Measurements from ENCODE around the gene CERS6.

Gene CERS6

GRCh38 chr2:168503901-168504300, 47.8 kb downstream of the CERS6 start:
- DNase-seq = no peak

GRCh38 chr2:168504323-168504722, 48.3 kb downstream of the CERS6 start:
- DNase-seq = no peak

GRCh38 chr2:168510125-168510756, 54.2 kb downstream of the CERS6 start:
- no peak for DNase-seq

DNA sequence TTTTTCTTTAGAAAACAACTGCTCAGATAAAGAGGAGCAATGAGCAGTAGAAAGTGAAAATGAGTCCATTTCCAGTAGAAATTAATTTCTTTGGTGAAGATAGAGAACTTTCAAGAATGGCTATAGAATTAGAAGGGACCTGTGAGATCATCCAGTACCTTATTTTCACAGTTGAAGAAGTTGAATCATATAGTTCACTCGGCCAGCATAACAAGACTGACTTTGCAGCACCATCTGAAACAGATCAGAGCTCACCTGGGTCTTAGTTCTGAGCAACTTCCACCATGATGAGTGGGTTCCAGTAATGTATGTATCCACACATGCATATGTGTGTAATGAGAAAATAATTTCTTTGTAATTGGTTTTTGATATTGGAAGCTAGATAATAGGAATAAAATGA, 58.6 kb downstream of the CERS6 start:
- DNase-seq = no peak

DNA sequence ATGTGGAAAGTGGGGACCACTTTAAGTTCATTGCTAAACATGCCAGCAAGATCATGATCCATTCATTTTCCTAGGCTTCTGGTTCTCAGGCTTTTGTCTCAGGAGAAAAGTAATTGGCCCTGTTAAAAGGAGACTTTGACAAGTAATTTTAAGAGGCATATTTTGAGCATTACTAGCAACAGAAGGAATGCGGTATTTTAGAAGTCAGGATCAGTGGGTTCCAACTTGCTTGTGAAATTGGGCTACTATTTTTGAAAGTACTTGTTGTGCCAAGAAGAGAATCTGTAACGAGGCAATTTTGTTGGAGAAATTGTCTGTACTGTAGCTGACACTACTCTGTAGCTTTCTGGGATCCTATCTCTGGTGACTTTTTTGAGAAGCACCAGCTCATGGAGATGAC, 59.4 kb downstream of the CERS6 start:
- DNase-seq = no peak

DNA sequence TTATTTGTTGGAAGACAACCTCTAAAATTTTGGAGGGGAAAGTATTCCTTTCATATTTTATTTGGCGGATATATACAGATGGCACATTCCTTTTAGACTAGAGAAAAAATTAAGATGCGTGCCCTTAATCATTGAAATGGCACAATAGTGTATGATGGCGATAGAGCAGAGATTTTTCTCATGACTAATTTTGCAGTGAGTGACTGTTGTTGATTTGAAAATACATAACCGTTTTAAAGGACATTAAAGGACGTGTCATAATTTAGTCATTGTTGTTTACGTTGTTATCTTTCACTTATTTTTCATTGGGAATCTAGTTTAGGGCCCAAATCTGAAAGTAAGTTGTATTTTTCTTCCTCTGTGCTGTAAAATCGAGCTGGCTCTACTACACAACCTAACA, 61.7 kb downstream of the CERS6 start:
- DNase-seq = no peak

GRCh38 chr2:168518555-168519066, 62.5 kb downstream of the CERS6 start:
- DNase-seq = no peak

DNA sequence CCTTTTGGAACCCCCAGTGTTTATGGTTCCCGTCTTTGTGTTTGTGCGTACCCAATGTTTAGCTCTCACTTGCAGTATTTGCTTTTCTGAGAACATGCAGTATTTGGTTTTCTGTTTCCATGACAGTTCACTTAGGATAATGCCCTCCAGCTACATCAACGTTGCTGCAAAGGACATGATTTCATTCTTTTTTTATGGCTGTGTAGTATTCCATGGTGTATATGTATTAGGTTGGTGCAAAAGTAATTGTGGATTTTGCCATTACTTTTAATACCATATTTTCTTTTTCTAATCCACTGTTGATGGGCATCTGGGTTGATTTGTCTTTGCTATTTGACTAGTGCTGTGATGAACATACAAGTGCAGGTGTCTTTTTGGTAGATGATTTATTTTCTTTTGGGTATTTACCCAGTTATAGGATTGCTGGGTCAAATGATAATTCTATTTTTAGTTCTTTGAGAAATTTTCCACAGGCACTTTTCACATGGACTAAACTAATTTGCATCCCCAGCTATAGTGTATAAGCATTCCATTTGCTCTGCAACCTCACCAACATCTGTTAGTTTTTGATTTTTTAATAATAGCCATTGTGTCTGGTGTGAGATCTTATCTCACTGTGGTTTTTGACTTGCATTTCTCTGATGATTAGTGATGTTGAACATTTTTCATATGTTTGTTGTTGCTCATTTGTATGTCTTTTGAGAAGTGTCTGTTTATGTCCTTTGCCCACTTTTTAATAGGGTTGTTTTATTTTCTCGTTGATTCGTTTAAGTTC, 63.6 kb downstream of the CERS6 start:
- DNase-seq = no peak

DNA sequence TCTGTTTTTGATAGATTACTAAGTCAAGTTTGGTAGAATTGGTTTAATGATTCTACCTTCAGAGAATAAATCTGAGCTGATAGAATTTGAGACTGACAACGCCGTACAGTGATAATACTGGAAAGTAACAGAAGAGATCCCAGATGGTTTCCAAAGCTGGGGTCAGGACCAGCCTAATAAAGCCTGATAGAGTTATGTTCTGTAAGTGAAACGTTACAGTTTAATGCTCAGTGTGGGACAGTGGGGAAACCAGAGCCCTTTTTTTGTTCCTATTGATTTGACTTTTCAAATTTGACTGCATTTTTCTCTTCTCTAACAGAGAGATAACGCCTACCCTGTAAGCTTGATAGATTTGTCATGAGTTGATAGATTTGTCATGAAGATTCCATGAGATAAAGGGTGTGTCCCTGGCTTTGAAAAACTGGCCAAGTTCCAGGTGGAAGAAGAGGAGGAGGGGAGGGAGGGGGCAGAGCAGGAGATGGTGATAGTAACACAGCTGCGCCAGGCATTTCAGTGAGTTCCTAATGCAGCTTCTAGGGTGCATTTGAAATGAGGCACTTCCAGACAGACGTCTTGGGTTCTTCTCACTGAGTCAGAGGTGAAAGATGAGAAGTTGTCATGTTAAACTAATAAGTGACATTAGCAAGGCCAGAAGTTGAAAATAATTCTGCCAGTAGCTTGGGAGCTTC, 65.1 kb downstream of the CERS6 start:
- no peak for DNase-seq

- no peak for DNase-seq
These were observed 66.4 kb downstream of the CERS6 start for GRCh38 chr2:168522446-168522845.

- DNase-seq = no peak
These were observed 67.9 kb downstream of the CERS6 start for GRCh38 chr2:168524005-168524404.

DNA sequence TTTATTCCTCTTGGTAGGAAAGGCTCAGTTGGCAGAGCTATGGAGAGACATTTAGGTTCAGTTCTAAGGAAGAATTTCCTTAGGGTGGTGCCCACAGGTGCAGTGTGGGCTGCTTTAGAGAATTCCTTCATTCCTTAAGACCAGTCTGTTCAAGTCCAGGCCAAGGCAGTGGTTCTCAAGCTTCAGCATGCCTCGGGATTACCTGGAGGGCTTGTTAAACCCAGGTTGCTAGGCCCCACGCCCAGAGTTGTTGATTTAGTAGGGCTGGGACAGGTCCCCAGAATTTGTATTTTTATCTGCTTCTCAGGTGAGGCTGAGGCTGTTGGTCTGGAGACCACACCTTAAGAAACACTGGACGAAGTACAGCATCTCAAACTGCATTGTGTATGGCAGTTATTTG, 68.9 kb downstream of the CERS6 start:
- no peak for DNase-seq

- DNase-seq = no peak
These were observed 69.8 kb downstream of the CERS6 start for GRCh38 chr2:168525716-168526446.

- no peak for DNase-seq
These were observed 70.6 kb downstream of the CERS6 start for GRCh38 chr2:168526641-168527040.

GRCh38 chr2:168528016-168528415, 71.9 kb downstream of the CERS6 start:
- no peak for DNase-seq

DNA sequence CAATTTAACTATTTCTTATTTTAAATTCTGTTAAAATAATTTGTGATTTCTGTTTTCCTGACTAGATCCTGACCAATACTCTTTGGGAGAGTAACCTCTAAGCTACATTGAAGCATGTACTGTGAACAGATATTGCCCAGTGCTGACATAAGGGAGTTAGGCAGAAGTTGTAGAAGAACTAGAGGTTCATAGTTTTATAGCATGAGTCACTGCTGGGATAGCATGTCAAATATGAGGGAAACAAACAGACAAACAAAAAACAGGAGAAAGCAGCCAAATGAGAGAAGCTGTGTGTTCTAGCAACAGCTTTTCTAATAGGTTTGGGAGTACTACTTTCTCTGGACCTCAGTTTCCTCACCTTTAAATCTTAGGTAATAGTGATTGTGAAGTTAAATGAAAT, 72.4 kb downstream of the CERS6 start:
- DNase-seq = no peak

DNA sequence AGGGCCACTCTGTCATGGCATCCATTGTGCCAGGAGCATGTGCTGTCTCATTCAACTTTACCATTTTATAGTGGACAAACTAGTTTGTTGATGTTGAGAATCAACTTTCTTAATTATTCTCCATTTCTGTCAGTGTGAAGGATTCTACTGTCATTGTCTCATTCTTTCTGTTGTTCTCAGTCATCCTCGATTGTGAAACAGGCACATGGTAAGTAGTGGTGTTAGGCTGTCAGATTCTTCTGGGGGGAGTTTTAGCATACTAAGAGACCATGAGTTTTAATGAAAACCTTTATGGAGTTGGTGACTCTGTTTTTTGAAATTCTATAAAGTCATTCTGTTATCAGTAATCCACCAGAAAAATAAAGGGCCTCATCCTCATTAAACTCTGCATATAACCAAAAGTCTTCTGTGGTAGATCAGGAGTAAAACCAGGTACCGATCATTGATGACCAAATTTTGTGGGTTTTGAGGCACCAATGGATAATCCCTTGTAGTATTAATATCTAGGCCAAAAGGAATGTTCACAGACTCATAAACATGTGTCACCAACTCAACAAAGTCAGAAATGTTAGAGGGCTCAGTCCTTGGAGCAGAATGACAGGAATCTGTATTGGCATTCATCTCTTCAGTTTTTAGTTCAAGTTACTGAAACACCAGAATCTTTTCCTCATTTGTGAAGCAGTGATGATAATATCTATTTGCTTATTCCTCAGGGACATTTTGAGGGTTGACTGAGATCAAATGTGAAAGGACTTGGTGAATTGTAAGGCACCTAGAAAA, 73.2 kb downstream of the CERS6 start:
- no peak for DNase-seq

DNA sequence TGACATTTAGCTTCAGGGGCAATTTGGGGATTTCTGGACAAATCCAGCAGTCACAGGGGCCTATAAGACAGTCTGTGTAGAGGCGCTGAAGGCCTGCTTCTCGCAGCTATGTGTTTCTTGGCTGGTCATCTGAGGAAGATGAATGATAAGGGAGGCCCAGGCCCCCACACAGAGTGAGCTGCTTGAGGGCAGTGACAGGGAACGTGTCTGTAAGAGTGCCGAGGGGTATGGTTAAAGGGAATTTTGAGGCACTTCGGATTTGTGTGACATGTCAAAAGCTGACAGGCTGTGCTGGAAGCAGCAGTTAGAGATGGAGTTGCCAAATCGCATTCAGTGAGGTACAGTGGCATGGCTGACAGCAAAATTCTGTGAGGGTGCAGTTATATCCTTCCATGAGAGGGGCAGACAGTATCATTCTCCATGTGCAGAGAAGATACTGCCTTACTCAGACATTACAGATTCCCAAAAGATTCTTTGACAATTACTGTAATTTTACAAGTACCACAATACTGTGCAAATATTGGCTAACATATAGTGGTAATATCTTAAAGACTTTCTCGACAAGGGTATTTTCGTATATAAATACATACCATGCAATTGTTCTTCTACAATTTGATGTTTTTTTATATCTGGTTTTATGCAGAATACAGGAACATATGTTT, 74.0 kb downstream of the CERS6 start:
- DNase-seq = no peak

- no peak for DNase-seq
These were observed 75.0 kb downstream of the CERS6 start for GRCh38 chr2:168530982-168531622.

DNA sequence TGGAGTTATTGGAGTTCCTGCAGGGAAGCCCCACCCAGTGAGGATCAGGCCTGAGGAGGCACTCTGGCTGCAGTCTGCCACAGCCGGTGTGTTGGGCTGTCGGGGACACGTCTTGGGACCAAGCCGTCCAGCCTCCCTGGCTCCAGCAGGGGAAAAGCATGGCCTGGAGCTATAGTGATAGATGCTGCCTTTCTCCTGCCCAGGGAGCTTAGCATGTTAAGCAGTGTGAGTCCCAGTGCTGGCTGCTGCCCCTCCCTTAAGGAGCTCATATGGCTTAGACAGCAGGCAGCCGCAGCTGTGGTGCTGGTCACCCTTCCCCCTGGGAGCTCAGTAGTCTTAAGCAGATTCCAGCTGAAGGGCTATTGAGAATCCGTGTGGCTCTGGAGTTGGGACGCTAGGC, 78.9 kb downstream of the CERS6 start:
- DNase-seq = no peak

DNA sequence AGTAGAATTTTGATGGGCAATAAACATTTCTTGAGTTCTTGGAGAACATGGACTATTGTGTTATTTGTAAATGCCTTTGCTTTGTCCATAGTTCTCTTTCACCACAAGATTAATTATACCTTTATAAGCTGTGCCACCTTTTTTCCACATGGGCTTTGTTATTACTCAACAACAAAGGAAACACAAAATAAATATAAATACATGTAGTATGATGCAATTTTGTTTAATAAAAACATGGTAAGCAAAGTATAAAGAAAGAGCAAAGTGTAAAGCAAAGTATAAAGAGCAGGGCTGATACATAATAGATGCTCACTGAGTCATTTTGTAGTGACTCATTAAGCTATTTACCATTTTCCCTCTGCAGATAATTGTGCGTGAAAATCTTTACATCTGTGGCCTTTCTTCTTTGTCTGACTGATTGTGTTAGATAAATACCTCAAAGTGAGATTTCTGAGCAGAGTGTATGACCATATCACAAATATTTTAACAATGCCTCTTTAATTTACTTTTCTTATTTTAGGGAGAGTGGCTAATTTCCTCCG, 80.9 kb downstream of the CERS6 start:
- no peak for DNase-seq

Data from stimulated activated CD4-positive, alpha-beta T cell treated with anti-CD3 and anti-CD28 coated beads, Interleukin-4, amount 100 ng/mL, for 24 hours (primary cell).